RPMI8226 (cell line): ENCODE measurements around the gene NUP214.
"Not testable (repeated sequence)": the region's sequence is repeated elsewhere in the genome, so short reads cannot be mapped to it uniquely, and the experiment has no call there.

Experiments used
- DNase-seq: peaks from one replicate; pipeline ENCODE4 v3.0.0-alpha.2; 2015

Gene NUP214

GRCh38 chr9:131117762-131118145 lies 7.6 kb upstream of the NUP214 start:
- DNase-seq = no peak

- DNase-seq = no peak
Observed at GRCh38 chr9:131119600-131119999, 5.8 kb upstream of the NUP214 start.

GRCh38 chr9:131120620-131121228 lies 4.7 kb upstream of the NUP214 start:
- no peak for DNase-seq

GRCh38 chr9:131121346-131121745 lies 4.0 kb upstream of the NUP214 start:
- no peak for DNase-seq

GRCh38 chr9:131122158-131122557 lies 3.2 kb upstream of the NUP214 start:
- DNase-seq = no peak

GRCh38 chr9:131125038-131125287 lies 423 bp upstream of the NUP214 start:
- no peak for DNase-seq

- DNase-seq = peak; percentile 15
Observed at GRCh38 chr9:131126059-131126426, 657 bp downstream of the NUP214 start.

- DNase-seq = no peak
Observed at GRCh38 chr9:131129183-131129582, 3.8 kb downstream of the NUP214 start.

- DNase-seq = no peak
Observed at GRCh38 chr9:131138676-131139075, 13.3 kb downstream of the NUP214 start.

GRCh38 chr9:131140112-131140511 lies 14.7 kb downstream of the NUP214 start:
- DNase-seq = no peak

- no peak for DNase-seq
Observed at GRCh38 chr9:131140550-131140949, 15.2 kb downstream of the NUP214 start.

- DNase-seq = no peak
Observed at GRCh38 chr9:131142160-131142559, 16.8 kb downstream of the NUP214 start.

GRCh38 chr9:131144201-131144600 lies 18.8 kb downstream of the NUP214 start:
- no peak for DNase-seq

GRCh38 chr9:131145245-131145644 lies 19.9 kb downstream of the NUP214 start:
- no peak for DNase-seq

- DNase-seq = no peak
Observed at GRCh38 chr9:131146186-131146585, 20.8 kb downstream of the NUP214 start.

- DNase-seq = no peak
Observed at GRCh38 chr9:131148276-131148675, 22.9 kb downstream of the NUP214 start.

- DNase-seq = no peak
Observed at GRCh38 chr9:131148966-131149687, 23.7 kb downstream of the NUP214 start.

GRCh38 chr9:131149688-131150053 lies 24.3 kb downstream of the NUP214 start:
- DNase-seq = no peak

GRCh38 chr9:131153595-131153994 lies 28.2 kb downstream of the NUP214 start:
- DNase-seq = no peak

GRCh38 chr9:131158673-131159072 lies 33.3 kb downstream of the NUP214 start:
- not testable (repeated sequence) for DNase-seq

GRCh38 chr9:131160416-131161112 lies 35.2 kb downstream of the NUP214 start:
- DNase-seq = no peak

GRCh38 chr9:131161585-131161984 lies 36.2 kb downstream of the NUP214 start:
- DNase-seq = no peak

GRCh38 chr9:131162886-131163285 lies 37.5 kb downstream of the NUP214 start:
- DNase-seq = no peak

GRCh38 chr9:131165523-131165922 lies 40.1 kb downstream of the NUP214 start:
- DNase-seq = no peak
